GM12878 (cell line): ENCODE measurements around the gene MUSK. TPM values are rescaled to one million over a fixed set of nuclear protein-coding genes. Genes with fewer than 3 reads are reported as not detected.

Experiments used
- ATAC-seq: fragments of 200-7000 bp; cut with Tn5 transposase; 3 replicates; pipeline ENCODE4 v1.9.1; 2020; ENCODE audit warnings: mild to moderate bottlenecking, moderate library complexity
- BruUV-seq: library from RNA; stranded (reverse); fragments of 400-500 nt; replicated peaks from 2 replicates; lab custom pipeline; 2021; lab: Mats Ljungman, UMichigan
- CTCF ChIA-PET: fragments of 300-600 bp; sonication (Branson Sonifier 250); formaldehyde crosslinking; extraction: SDS; loops from one replicate; lab custom pipeline; 2021; ENCODE audit warnings: inconsistent platforms; lab: Yijun Ruan, JAX
- POLR2A ChIA-PET: fragments of 350-600 bp; formaldehyde crosslinking; extraction: SDS; loops from one replicate; lab custom pipeline; 2021; ENCODE audit warnings: inconsistent platforms; lab: Charles Lee
- RAD21 ChIA-PET: fragments of 300-600 bp; sonication (Branson Sonifier 250); formaldehyde crosslinking; loops from one replicate; lab custom pipeline; 2023; ENCODE audit warnings: antibody characterized with exemption; ENCODE audit not compliant: unreplicated experiment; lab: Charles Lee
- SMC1A ChIA-PET: fragments of 300-600 bp; sonication (Branson Sonifier 250); formaldehyde crosslinking; loops from one replicate; lab custom pipeline; 2023; ENCODE audit not compliant: unreplicated experiment, uncharacterized antibody; lab: Charles Lee
- DNase-seq: peaks from one replicate; pipeline ENCODE4 v3.0.0-alpha.2; 2011; ENCODE audit warnings: low read depth, low spot score
- FAIRE-seq: peaks from 3 replicates; lab custom pipeline; 2011; peaks lifted over from hg19 to GRCh38; lab: Jason Lieb, UNC
- H2AFZ ChIP-seq: 2 replicates; pipeline ENCODE4 v1.6.0; 2011; ENCODE audit warnings: low read depth, low read length, control low read depth; ENCODE audit not compliant: control insufficient read depth
- H3K27ac ChIP-seq: 2 replicates; pipeline ENCODE4 v1.5.1; 2011; ENCODE audit warnings: control low read depth; ENCODE audit not compliant: control insufficient read depth, insufficient read depth
- H3K27me3 ChIP-seq, 2 experiments: replicated peaks in 1 of 2; 2 replicates each; pipeline versions ENCODE4 v1.6.0 to v1.6.1; 2011; ENCODE audit warnings: low read length in 1 of 2; ENCODE audit not compliant: control insufficient read depth in 2 of 2, insufficient read depth in 2 of 2
- H3K36me3 ChIP-seq, 2 experiments: 2 replicates each; pipeline ENCODE4 v1.5.1; 2011; ENCODE audit warnings: low read length in 1 of 2; ENCODE audit not compliant: control insufficient read depth in 2 of 2, insufficient read depth in 2 of 2
- H3K4me1 ChIP-seq: 2 replicates; pipeline ENCODE4 v1.6.1; 2011; ENCODE audit warnings: mild to moderate bottlenecking, low read length, moderate library complexity, mixed read lengths; ENCODE audit not compliant: control insufficient read depth, insufficient read depth
- H3K4me2 ChIP-seq: 2 replicates; pipeline ENCODE4 v1.6.0; 2011; ENCODE audit warnings: control low read depth; ENCODE audit not compliant: control insufficient read depth, insufficient read depth
- H3K4me3 ChIP-seq: fragments of 200-600 bp; sonication (generic); 2 replicates; pipeline ENCODE4 v1.5.1; 2016
- H3K79me2 ChIP-seq: 2 replicates; pipeline ENCODE4 v1.6.0; 2011; ENCODE audit warnings: low read length; ENCODE audit not compliant: control insufficient read depth, insufficient read depth
- H3K9ac ChIP-seq: 2 replicates; pipeline ENCODE4 v1.8.0; 2011; ENCODE audit warnings: low read length, control low read depth, mixed read lengths; ENCODE audit not compliant: control insufficient read depth, insufficient read depth
- H3K9me3 ChIP-seq: replicated peaks from 3 replicates; pipeline ENCODE4 v1.5.1; 2011; ENCODE audit warnings: mild to moderate bottlenecking, low read length; ENCODE audit not compliant: control insufficient read depth, insufficient read depth
- H4K20me1 ChIP-seq: 2 replicates; pipeline ENCODE4 v1.6.0; 2011; ENCODE audit not compliant: control insufficient read depth, insufficient read depth
- DPF2 ChIP-seq: fragments of 450-650 bp; IDR thresholded peaks from 2 replicates; pipeline ENCODE4 v1.6.1; 2017; ENCODE audit warnings: mild to moderate bottlenecking
- IRF3 ChIP-seq: fragments of 450-650 bp; IDR thresholded peaks from 2 replicates; pipeline ENCODE4 v1.6.1; 2014; ENCODE audit warnings: mild to moderate bottlenecking
- KAT2A ChIP-seq: conservative IDR thresholded peaks from 2 replicates; pipeline ENCODE4 v1.6.1; 2011; ENCODE audit warnings: low read depth, low read length; ENCODE audit not compliant: control insufficient read depth
- SPI1 ChIP-seq: IDR thresholded peaks from 2 replicates; pipeline ENCODE4 v1.6.1; 2011; ENCODE audit warnings: low read depth, mild to moderate bottlenecking, low read length, moderate library complexity, borderline replicate concordance; ENCODE audit not compliant: insufficient read depth
- TBL1XR1 ChIP-seq: IDR thresholded peaks from 2 replicates; pipeline ENCODE4 v1.6.1; 2012; ENCODE audit warnings: low read depth, low read length, improper control_type of control experiment
- YY1 ChIP-seq: IDR thresholded peaks from 2 replicates; pipeline ENCODE4 v1.6.1; 2011; ENCODE audit warnings: low read depth, mild to moderate bottlenecking, low read length
- ZBTB33 ChIP-seq: fragments of 450-650 bp; IDR thresholded peaks from 2 replicates; pipeline ENCODE4 v1.6.1; 2017; ENCODE audit warnings: mild to moderate bottlenecking
- WGBS: methylation state at CpG from one replicate; pipeline ENCODE4 v1.1.6; 2016; ENCODE audit warnings: low lambda C conversion rate; ENCODE audit not compliant: insufficient replicate concordance, insufficient coverage; ENCODE audit errors: missing lambda C conversion rate; 5-methylcytosine and 5-hydroxymethylcytosine counted together
- in situ Hi-C: fragments of 300-500 bp; cut with MboI; formaldehyde crosslinking; loops from 9 replicates; pipeline ENCODE4 v1.14.3; 2018; ENCODE audit warnings: mixed read lengths
- intact Hi-C: fragments of 100-400 bp; cut with micrococcal nuclease; formaldehyde crosslinking; loops from one replicate; pipeline ENCODE4 v1.14.2; 2022; ENCODE audit not compliant: unreplicated experiment
- polyA plus RNA-seq, 11 experiments: library from polyadenylated mRNA; depleted of rRNA in 4 of 11; unstranded in 6 of 11; stranded (reverse) in 5 of 11; fragments of >200 nt; fragmentation: Nextera tagmentation in 4 of 11; fragmentation: Illumina TruSeq in 1 of 11; extraction: Ambion mirVana in 4 of 11; extraction: Trizol in 1 of 11; gene quantifications; 1 replicate in 1 of 11; 2 replicates in 10 of 11; pipeline versions ENCODE4 v1.2.1 to v1.2.3, GENCODE V29; 2011 to 2016; ENCODE audit warnings: inconsistent platforms in 2 of 11, missing spikeins in 2 of 11, low read depth in 1 of 11
- total RNA-seq, 4 experiments: library from RNA; depleted of rRNA in 3 of 4; stranded (reverse); fragments of >200 nt in 3 of 4; fragmentation: Illumina TruSeq in 1 of 4; extraction: Trizol in 1 of 4; gene quantifications; 2 replicates each; pipeline versions ENCODE4 v1.2.1 to v1.2.3, GENCODE V29; 2013 to 2021

Gene MUSK
- total and polyA plus RNA-seq, 10 of the 15 experiments (the other 5 are each of a cell fraction or from before 2014, with no cell fraction given), result 0.04 to 0.19 (median 0.10) TPM; not detected in 5

DNA sequence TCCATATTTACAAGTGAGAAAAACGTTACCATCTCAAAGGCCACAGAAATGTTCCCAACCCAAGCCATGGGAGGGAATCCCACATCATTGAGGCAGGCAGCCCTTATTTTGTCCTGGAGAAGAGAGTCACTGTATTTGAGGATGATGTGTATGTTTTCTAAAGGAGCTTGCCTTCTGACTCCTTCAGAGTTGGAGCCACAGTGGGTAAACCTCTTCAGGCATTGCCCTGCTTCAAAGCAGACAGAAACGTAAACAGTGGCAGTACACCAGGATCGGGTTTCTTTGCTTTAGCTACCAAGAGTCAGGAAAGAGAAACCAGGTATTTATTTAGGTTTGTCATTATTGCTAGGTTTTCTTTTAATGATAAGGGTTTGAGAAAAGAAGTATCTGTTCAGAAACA, 45.7 kb downstream of the MUSK start:
- RAD21 ChIA-PET, result no interaction called here
- CTCF ChIA-PET, result no interaction called here
- H3K9ac ChIP-seq, result no peak overlapping the region
- no peaks in the 10 kb centered on the region for H3K9me3 ChIP-seq
- in situ Hi-C loops, result no loop called here
- DNase-seq (no peak), FAIRE-seq (no peak), ATAC-seq (no peak)
- no peak overlapping the region for H3K4me2 ChIP-seq
- POLR2A ChIA-PET, result no interaction called here
- no peaks in the 10 kb centered on the region for H4K20me1 ChIP-seq
- no peak overlapping the region for H3K27ac ChIP-seq
- 73% methylated on average over 3 of the region's 3 CpGs for WGBS
- H3K27me3 ChIP-seq, result no peaks in the 10 kb centered on the region; a peak in 1 of 4 replicates
- intact Hi-C loops, result loop anchor here (5.0 kb wide), 1 partner anchor 48 kb away; no protein-coding TSS in a partner anchor
- no peak overlapping the region for H3K4me3 ChIP-seq
- BruUV-seq, result no TSS peak
- SMC1A ChIA-PET, result interaction anchor here (1.1 to 5.0 kb wide), 4 partner anchors 11 to 15 kb away, joined by 3 to 27 read pairs (median 4); no protein-coding TSS in a partner anchor
- TF ChIP-seq DPF2 (no peak), SPI1 (no peak), YY1 (no peak), ZBTB33 (no peak), IRF3 (no peak), KAT2A (no peak), TBL1XR1 (no peak)
- H3K36me3 ChIP-seq, result no peaks in the 10 kb centered on the region
- H3K4me1 ChIP-seq, result no peaks in the 10 kb centered on the region
- no peaks in the 10 kb centered on the region for H3K79me2 ChIP-seq
- H2AFZ ChIP-seq, result no peak overlapping the region
